NB4 (cell line): ENCODE results near the gene CHCHD1.

Experiments used
- DNase-seq: peaks from one replicate; pipeline ENCODE4 v3.0.0; 2010; ENCODE audit warnings: low read depth
- H3K4me3 ChIP-seq: one replicate; pipeline ENCODE4 v1.5.1; 2011; ENCODE audit warnings: mild to moderate bottlenecking, low read depth, low read length, moderate library complexity
- MYC ChIP-seq: IDR thresholded peaks from 2 replicates; pipeline ENCODE4 v1.6.1; 2011; ENCODE audit warnings: low read depth, low read length
- POLR2A ChIP-seq: IDR thresholded peaks from 2 replicates; pipeline ENCODE4 v1.6.1; 2011; ENCODE audit warnings: mild to moderate bottlenecking; ENCODE audit not compliant: insufficient read length; ENCODE audit errors: extremely low read depth
- TF ChIP-seq, protein P1 (sequence below): IDR thresholded peaks from 2 replicates; pipeline ENCODE4 v1.6.1; 2011; ENCODE audit warnings: low read depth, low read length
- TF ChIP-seq, protein P2 (sequence below): IDR thresholded peaks from one replicate; pipeline ENCODE4 v1.5.1; 2012; ENCODE audit warnings: low read depth, low read length

The CHCHD1 gene

DNA sequence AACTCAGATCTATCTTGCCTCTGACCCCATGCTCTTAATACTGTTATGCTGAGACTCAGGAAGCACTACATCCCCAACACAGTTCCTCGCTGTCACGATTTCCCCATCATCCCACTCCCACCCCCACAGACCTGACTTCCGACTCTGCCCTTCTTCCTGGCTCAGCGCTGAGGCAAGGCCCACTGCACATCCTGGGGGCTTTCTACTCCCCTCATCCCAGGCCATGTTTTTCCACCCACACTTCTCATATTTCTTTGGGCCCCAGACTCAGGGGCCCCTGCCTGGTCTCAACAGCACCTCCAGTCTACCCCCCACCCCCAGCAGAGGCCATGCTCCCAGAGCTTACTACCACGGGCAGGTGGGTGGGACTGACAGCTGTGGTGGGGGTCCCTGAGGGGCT is 37.2 kb downstream of the CHCHD1 start:
- DNase-seq, result no peak
- H3K4me3 ChIP-seq, result no peak overlapping the region
- TF ChIP-seq, protein P1, sequence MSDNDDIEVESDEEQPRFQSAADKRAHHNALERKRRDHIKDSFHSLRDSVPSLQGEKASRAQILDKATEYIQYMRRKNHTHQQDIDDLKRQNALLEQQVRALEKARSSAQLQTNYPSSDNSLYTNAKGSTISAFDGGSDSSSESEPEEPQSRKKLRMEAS, result no peak
- no peak for TF ChIP-seq POLR2A
- TF ChIP-seq, protein P2, sequence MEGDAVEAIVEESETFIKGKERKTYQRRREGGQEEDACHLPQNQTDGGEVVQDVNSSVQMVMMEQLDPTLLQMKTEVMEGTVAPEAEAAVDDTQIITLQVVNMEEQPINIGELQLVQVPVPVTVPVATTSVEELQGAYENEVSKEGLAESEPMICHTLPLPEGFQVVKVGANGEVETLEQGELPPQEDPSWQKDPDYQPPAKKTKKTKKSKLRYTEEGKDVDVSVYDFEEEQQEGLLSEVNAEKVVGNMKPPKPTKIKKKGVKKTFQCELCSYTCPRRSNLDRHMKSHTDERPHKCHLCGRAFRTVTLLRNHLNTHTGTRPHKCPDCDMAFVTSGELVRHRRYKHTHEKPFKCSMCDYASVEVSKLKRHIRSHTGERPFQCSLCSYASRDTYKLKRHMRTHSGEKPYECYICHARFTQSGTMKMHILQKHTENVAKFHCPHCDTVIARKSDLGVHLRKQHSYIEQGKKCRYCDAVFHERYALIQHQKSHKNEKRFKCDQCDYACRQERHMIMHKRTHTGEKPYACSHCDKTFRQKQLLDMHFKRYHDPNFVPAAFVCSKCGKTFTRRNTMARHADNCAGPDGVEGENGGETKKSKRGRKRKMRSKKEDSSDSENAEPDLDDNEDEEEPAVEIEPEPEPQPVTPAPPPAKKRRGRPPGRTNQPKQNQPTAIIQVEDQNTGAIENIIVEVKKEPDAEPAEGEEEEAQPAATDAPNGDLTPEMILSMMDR, result no peak
- TF ChIP-seq MYC, result no peak

DNA sequence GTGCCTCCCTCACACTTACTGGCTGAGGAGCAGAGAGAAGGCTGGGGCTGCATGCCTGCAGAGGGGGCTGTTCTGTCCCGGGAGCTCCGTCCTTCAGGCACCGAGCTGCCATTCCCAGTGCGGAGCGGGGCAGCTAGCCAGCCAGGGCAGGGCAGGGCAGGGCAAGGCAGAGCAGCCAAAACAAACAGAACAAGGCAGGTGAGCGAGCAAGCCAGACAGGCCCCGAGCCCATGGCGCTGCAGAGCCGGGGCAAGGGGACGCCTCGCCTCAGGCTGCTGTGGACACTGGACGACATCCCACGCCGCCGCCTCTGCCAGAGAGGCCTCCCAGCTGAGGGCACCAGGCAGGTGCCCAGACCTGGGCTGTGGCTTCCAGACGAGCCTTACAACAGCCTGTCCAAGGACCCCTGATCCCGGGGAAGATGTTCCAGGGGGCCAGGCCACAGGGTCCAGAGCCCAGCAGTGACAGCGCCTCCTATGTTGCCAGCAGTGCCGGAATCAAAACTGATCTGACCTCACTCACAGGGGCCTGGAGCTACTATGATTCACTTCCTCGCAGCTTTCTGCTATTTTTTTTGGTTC is 37.8 kb downstream of the CHCHD1 start:
- DNase-seq, result no peak
- no peak overlapping the region for H3K4me3 ChIP-seq
- TF ChIP-seq, protein P1, result no peak
- no peak for TF ChIP-seq POLR2A
- no peak for TF ChIP-seq MYC
- TF ChIP-seq, protein P2, result no peak

DNA sequence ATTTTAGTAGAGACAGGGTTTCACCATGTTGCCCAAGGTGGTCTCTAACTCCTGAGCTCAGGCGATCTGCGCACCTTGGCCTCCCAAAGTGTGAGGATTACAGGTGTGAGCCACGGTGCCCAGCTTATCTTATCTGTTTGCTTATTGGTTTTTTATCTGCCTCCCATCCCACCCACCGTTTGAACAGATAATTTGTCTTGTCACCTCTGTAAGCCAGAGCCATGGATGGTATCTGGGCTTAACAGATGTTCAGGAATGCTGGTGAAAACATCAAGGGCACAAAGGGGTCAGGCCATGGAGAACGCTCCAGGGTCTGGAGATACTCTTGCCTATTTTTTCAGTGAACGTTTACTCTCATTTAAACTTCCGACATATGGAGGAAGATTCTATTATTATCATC is 41.5 kb downstream of the CHCHD1 start:
- TF ChIP-seq POLR2A, result no peak
- TF ChIP-seq, protein P1, result no peak
- TF ChIP-seq, protein P2, result no peak
- no peak for TF ChIP-seq MYC
- no peak overlapping the region for H3K4me3 ChIP-seq
- no peak for DNase-seq

DNA sequence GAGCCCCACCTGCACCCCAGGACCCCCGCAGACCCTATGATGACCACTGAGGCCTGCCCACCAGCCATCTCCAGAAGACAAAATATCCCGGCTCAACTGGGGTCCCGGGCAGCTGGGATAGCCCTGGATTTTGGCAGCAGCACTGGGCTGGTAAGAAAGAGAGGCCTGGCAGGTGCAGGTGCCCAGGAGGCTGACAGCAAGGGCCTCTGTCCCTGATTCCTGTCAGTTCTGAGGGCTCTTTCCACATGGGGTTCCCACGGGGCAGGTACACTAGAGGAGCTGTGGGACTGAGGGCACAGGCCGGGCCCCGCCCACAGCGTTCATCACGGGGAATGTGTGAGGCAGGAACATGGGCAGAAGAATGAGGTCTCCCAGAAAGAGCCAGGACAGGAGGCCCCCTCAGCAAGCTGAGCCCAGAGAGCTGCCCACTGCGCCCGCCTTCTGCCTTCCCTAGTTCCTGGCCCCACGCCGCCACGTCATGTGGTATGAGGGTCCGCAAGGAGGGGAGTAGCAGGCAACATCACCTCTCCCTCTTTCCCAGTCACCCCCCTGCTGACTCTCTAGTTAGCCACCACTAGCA is 42.4 kb downstream of the CHCHD1 start:
- H3K4me3 ChIP-seq, result no peak overlapping the region
- TF ChIP-seq, protein P2, result no peak
- TF ChIP-seq MYC (no peak), POLR2A (no peak)
- TF ChIP-seq, protein P1, result no peak

DNA sequence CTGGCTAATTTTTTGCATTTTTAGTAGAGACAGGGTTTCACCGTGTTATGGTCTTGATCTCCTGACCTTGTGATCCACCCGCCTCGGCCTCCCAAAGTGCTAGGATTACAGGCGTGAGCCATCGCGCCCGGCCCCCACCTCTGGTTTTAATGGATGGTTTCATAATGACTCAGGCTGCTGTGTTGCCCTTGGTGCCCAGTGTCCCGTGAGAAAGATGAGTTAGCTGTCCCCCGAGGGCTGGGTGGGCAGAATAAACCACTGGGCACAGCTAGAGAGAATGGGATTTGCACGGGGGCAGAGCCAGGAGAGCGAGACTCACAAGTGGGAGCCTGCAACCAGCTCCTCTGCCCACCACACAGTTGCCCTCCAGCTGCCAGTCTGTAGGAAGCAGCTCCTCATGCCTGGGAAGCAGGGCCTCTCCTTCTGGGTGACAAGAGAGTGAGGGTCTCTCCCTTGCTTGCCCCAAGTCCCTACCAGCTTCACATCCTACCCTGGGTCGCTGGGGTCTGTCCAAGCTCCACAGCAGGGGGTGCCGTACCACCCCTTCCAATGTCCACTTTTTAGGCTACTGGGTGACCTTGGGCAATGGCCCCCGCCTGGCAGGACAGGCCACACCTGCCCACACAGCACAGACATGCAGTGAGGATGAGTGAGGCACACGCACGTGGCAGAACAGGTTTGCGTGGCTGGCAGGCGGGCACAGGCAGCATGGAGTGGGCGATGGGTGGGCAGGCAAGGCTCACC is 45.7 kb downstream of the CHCHD1 start:
- no peak for DNase-seq
- TF ChIP-seq POLR2A (no peak), MYC (no peak)
- TF ChIP-seq, protein P1, result no peak
- TF ChIP-seq, protein P2, result no peak
- H3K4me3 ChIP-seq, result no peak overlapping the region

More for the DNA sequence above, 42.4 kb downstream of the CHCHD1 start:
- no peak for DNase-seq
